ENCODE data around the gene RMDN2.
"Not testable (repeated sequence)": the region's sequence is repeated elsewhere in the genome, so short reads cannot be mapped to it uniquely, and the experiment has no call there.

RMDN2 gene

GRCh38 chr2:37997629-37998028 is 72.5 kb downstream of the RMDN2 start:
- no peaks in the 10 kb centered on the region for H3K4me1 ChIP-seq (ENCODE audit: insufficient read depth, low read length)
- no peaks in the 10 kb centered on the region for H4K20me1 ChIP-seq (ENCODE audit: insufficient read depth, low read length)
- no peaks in the 10 kb centered on the region for H3K36me3 ChIP-seq (ENCODE audit: insufficient read depth, low read length)
- no peak for TF ChIP-seq CTCF (IDR thresholded peaks at IDR 0.05; ENCODE audit: borderline replicate concordance, extremely low read depth, low read length, poor library complexity, severe bottlenecking)
- no peak for TF ChIP-seq EZH2 (IDR thresholded peaks at IDR 0.05; ENCODE audit: borderline replicate concordance, low read depth, low read length, severe bottlenecking)
- H3K79me2 ChIP-seq (ENCODE audit: insufficient read depth, low read length): no peaks in the 10 kb centered on the region
- no peak overlapping the region for H3K4me2 ChIP-seq (ENCODE audit: insufficient read depth, low read length)
- no peak overlapping the region for H3K4me3 ChIP-seq (ENCODE audit: low read depth in 1 of 2, low read length in 2 of 2)
- H3K27ac ChIP-seq (ENCODE audit: low read length): no peak overlapping the region
- H3K27me3 ChIP-seq (ENCODE audit: insufficient read depth, low read length, poor library complexity): no peaks in the 10 kb centered on the region
- H3K9me3 ChIP-seq (ENCODE audit: insufficient read depth, low read length, severe bottlenecking): no peaks in the 10 kb centered on the region
- DNase-seq (no peak), ATAC-seq (ENCODE audit: insufficient read depth, low read depth) (no peak)
- H2AFZ ChIP-seq (ENCODE audit: low read depth, low read length): no peak overlapping the region
- H3K9ac ChIP-seq (ENCODE audit: low read depth, low read length): no peak overlapping the region

GRCh38 chr2:38000485-38001222 is 75.6 kb downstream of the RMDN2 start:
- no peak overlapping the region for H3K27ac ChIP-seq (ENCODE audit: low read length)
- H3K4me2 ChIP-seq (ENCODE audit: insufficient read depth, low read length): no peak overlapping the region
- no peak overlapping the region for H3K9ac ChIP-seq (ENCODE audit: low read depth, low read length)
- H3K9me3 ChIP-seq (ENCODE audit: insufficient read depth, low read length, severe bottlenecking): no peaks in the 10 kb centered on the region
- no peaks in the 10 kb centered on the region for H3K27me3 ChIP-seq (ENCODE audit: insufficient read depth, low read length, poor library complexity)
- TF ChIP-seq CTCF (IDR thresholded peaks at IDR 0.05; ENCODE audit: borderline replicate concordance, extremely low read depth, low read length, poor library complexity, severe bottlenecking): no peak
- no peak for TF ChIP-seq EZH2 (IDR thresholded peaks at IDR 0.05; ENCODE audit: borderline replicate concordance, low read depth, low read length, severe bottlenecking)
- H3K4me3 ChIP-seq (ENCODE audit: low read depth in 1 of 2, low read length in 2 of 2): no peak overlapping the region
- H3K36me3 ChIP-seq (ENCODE audit: insufficient read depth, low read length): no peaks in the 10 kb centered on the region
- H3K79me2 ChIP-seq (ENCODE audit: insufficient read depth, low read length): no peaks in the 10 kb centered on the region
- no peaks in the 10 kb centered on the region for H3K4me1 ChIP-seq (ENCODE audit: insufficient read depth, low read length)
- H2AFZ ChIP-seq (ENCODE audit: low read depth, low read length): no peak overlapping the region
- DNase-seq: no peak
- ATAC-seq (ENCODE audit: insufficient read depth, low read depth): no peak
- H4K20me1 ChIP-seq (ENCODE audit: insufficient read depth, low read length): no peaks in the 10 kb centered on the region

- H3K27ac ChIP-seq (ENCODE audit: low read length); H3K36me3 ChIP-seq (ENCODE audit: insufficient read depth, low read length); H2AFZ ChIP-seq (ENCODE audit: low read depth, low read length); H3K9ac ChIP-seq (ENCODE audit: low read depth, low read length); H4K20me1 ChIP-seq (ENCODE audit: insufficient read depth, low read length); H3K79me2 ChIP-seq (ENCODE audit: insufficient read depth, low read length); H3K27me3 ChIP-seq (ENCODE audit: insufficient read depth, low read length, poor library complexity); H3K9me3 ChIP-seq (ENCODE audit: insufficient read depth, low read length, severe bottlenecking); H3K4me2 ChIP-seq (ENCODE audit: insufficient read depth, low read length); H3K4me3 ChIP-seq (ENCODE audit: low read depth in 1 of 2, low read length in 2 of 2); H3K4me1 ChIP-seq (ENCODE audit: insufficient read depth, low read length); ATAC-seq (ENCODE audit: insufficient read depth, low read depth): not testable (repeated sequence)
- DNase-seq: peak; percentile 6
These were observed 85.1 kb downstream of the RMDN2 start for GRCh38 chr2:38010187-38010586.

- H3K27me3 ChIP-seq (ENCODE audit: insufficient read depth, low read length, poor library complexity): no peaks in the 10 kb centered on the region
- TF ChIP-seq CTCF (IDR thresholded peaks at IDR 0.05; ENCODE audit: borderline replicate concordance, extremely low read depth, low read length, poor library complexity, severe bottlenecking) (no peak), EZH2 (IDR thresholded peaks at IDR 0.05; ENCODE audit: borderline replicate concordance, low read depth, low read length, severe bottlenecking) (no peak)
- H3K9me3 ChIP-seq (ENCODE audit: insufficient read depth, low read length, severe bottlenecking): no peaks in the 10 kb centered on the region
- no peak overlapping the region for H3K27ac ChIP-seq (ENCODE audit: low read length)
- no peak overlapping the region for H3K4me2 ChIP-seq (ENCODE audit: insufficient read depth, low read length)
- DNase-seq: no peak
- H4K20me1 ChIP-seq (ENCODE audit: insufficient read depth, low read length): no peaks in the 10 kb centered on the region
- no peaks in the 10 kb centered on the region for H3K36me3 ChIP-seq (ENCODE audit: insufficient read depth, low read length)
- H3K79me2 ChIP-seq (ENCODE audit: insufficient read depth, low read length): no peaks in the 10 kb centered on the region
- no peaks in the 10 kb centered on the region for H3K4me1 ChIP-seq (ENCODE audit: insufficient read depth, low read length)
- ATAC-seq (ENCODE audit: insufficient read depth, low read depth): no peak
- no peak overlapping the region for H2AFZ ChIP-seq (ENCODE audit: low read depth, low read length)
- no peak overlapping the region for H3K4me3 ChIP-seq (ENCODE audit: low read depth in 1 of 2, low read length in 2 of 2)
- no peak overlapping the region for H3K9ac ChIP-seq (ENCODE audit: low read depth, low read length)
These were observed 85.9 kb downstream of the RMDN2 start for GRCh38 chr2:38010995-38011394.
